ENCODE results near the gene IGF1R. TPM values are rescaled to one million over a fixed set of nuclear protein-coding genes. Genes with fewer than 3 reads are reported as not detected.

Gene IGF1R
- total and polyA plus RNA-seq, 2 donors (not counting 3 experiments of a cell fraction or from before 2014, with no cell fraction given): 16.1 to 59.1 TPM

GRCh38 chr15:98958918-98959639 is 310.7 kb downstream of the IGF1R start:
- no peaks in the 10 kb centered on the region for H4K20me1 ChIP-seq (replicated peaks; ENCODE audit: control insufficient read depth, extremely low read depth, insufficient read depth, low read length)
- no peak overlapping the region for H3K4me2 ChIP-seq (ENCODE audit: insufficient read depth, low read length)
- CTCF ChIA-PET: interaction anchor here (0.6 kb wide), 1 partner anchor 37 kb away, joined by 3 read pairs; no protein-coding TSS in a partner anchor
- no peaks in the 10 kb centered on the region for H3K9me3 ChIP-seq (replicated peaks; ENCODE audit: control insufficient read depth, insufficient read depth, low read length)
- intact Hi-C loops (cut with micrococcal nuclease) (no loop called here), dilution Hi-C loops (cut with MboI; ENCODE audit: extremely low pct_ligation_motif_present, low sequenced_read_pairs) (no loop called here)
- TF ChIP-seq POLR2AphosphoS5 (IDR thresholded peaks at IDR 0.05; ENCODE audit: insufficient read depth, low read depth, low read length): no peak
- TF ChIP-seq, protein P1, sequence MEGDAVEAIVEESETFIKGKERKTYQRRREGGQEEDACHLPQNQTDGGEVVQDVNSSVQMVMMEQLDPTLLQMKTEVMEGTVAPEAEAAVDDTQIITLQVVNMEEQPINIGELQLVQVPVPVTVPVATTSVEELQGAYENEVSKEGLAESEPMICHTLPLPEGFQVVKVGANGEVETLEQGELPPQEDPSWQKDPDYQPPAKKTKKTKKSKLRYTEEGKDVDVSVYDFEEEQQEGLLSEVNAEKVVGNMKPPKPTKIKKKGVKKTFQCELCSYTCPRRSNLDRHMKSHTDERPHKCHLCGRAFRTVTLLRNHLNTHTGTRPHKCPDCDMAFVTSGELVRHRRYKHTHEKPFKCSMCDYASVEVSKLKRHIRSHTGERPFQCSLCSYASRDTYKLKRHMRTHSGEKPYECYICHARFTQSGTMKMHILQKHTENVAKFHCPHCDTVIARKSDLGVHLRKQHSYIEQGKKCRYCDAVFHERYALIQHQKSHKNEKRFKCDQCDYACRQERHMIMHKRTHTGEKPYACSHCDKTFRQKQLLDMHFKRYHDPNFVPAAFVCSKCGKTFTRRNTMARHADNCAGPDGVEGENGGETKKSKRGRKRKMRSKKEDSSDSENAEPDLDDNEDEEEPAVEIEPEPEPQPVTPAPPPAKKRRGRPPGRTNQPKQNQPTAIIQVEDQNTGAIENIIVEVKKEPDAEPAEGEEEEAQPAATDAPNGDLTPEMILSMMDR (IDR thresholded peaks at IDR 0.05; ENCODE audit: extremely low read depth in 1 of 2, insufficient read depth in 1 of 2, low read depth in 1 of 2, low read length in 2 of 2): no peak
- no peak for TF ChIP-seq JUN (IDR thresholded peaks at IDR 0.05; ENCODE audit: borderline replicate concordance, insufficient read depth, insufficient read length, low read depth)
- no peak for TF ChIP-seq MYC (IDR thresholded peaks at IDR 0.05; ENCODE audit: low read depth, low read length)
- TF ChIP-seq, protein P2, sequence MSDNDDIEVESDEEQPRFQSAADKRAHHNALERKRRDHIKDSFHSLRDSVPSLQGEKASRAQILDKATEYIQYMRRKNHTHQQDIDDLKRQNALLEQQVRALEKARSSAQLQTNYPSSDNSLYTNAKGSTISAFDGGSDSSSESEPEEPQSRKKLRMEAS (IDR thresholded peaks at IDR 0.05; ENCODE audit: insufficient read depth, insufficient read length): no peak
- TF ChIP-seq EZH2 (IDR thresholded peaks at IDR 0.05; ENCODE audit: borderline replicate concordance, low read depth, low read length, severe bottlenecking): no peak
- no peak for TF ChIP-seq FOS (IDR thresholded peaks at IDR 0.05; ENCODE audit: borderline replicate concordance, insufficient read depth, low read length)
- no peak for TF ChIP-seq GATA2 (IDR thresholded peaks at IDR 0.05; ENCODE audit: insufficient read depth, insufficient read length, low read depth, low read length)
- TF ChIP-seq POLR2A (IDR thresholded peaks at IDR 0.05; ENCODE audit: low read depth, low read length): no peak
- no peak overlapping the region for H3K4me3 ChIP-seq (replicated peaks in 1 of 3; ENCODE audit: insufficient read depth in 1 of 3, low read depth in 1 of 3, low read length in 3 of 3)
- TSS peak; percentile 3 for BruUV-seq (replicated peaks)
- no peak overlapping the region for H3K27ac ChIP-seq (ENCODE audit: insufficient read depth, low read depth, low read length)
- no peaks in the 10 kb centered on the region for H3K4me1 ChIP-seq (ENCODE audit: control insufficient read depth, extremely low read depth, insufficient read depth, low read length)
- DNase-seq (ENCODE audit: low read depth, low spot score) (no peak), FAIRE-seq (no peak)
- H2AFZ ChIP-seq (ENCODE audit: low read depth, low read length): no peak overlapping the region
- no peaks in the 10 kb centered on the region for H3K79me2 ChIP-seq (ENCODE audit: control insufficient read depth, insufficient read depth, low read length)
- H3K9me1 ChIP-seq (replicated peaks; ENCODE audit: control insufficient read depth, extremely low read depth, insufficient read depth, low read length): no peaks in the 10 kb centered on the region
- peaks cover 0 to 24% of the 10 kb centered on the region in 2 experiments for H3K36me3 ChIP-seq (ENCODE audit: control insufficient read depth in 2 of 2, extremely low read depth in 1 of 2, insufficient read depth in 2 of 2, low read length in 2 of 2)
- POLR2A ChIA-PET: no interaction called here
- H3K9ac ChIP-seq (replicated peaks; ENCODE audit: extremely low read depth, insufficient read depth, low read length): no peak overlapping the region
- no peaks in the 10 kb centered on the region for H3K27me3 ChIP-seq (ENCODE audit: control insufficient read depth in 2 of 2, insufficient read depth in 2 of 2, low read length in 2 of 2)
